Spleen (tissue), 13 donors: Measurements from ENCODE around the gene ADGRG4. TPM values are rescaled to one million over a fixed set of nuclear protein-coding genes. Genes with fewer than 3 reads are reported as not detected.
"Not testable (repeated sequence)": the region's sequence is repeated elsewhere in the genome, so short reads cannot be mapped to it uniquely, and the experiment has no call there.

ENCODE experiments used
- DNase-seq: peaks from one replicate; pipeline ENCODE4 v3.0.0-alpha.2; 2020
- H3K27ac ChIP-seq, 8 donors: fragments of 200-600 bp; sonication (generic) in 7 of 8; 1 replicate in 4 of 8; 2 replicates in 4 of 8; pipeline versions ENCODE4 v1.5.0 to v1.8.0; 2016 to 2021; ENCODE audit warnings: inconsistent platforms in 4 of 8, mild to moderate bottlenecking in 4 of 8, moderate library complexity in 1 of 8
- H3K27me3 ChIP-seq, 7 donors: fragments of 200-600 bp; sonication (generic) in 6 of 7; replicated peaks in 1 of 7; 1 replicate in 4 of 7; 2 replicates in 3 of 7; pipeline versions ENCODE4 v1.5.0 to v1.8.0; 2016 to 2021; ENCODE audit warnings: inconsistent platforms in 3 of 7, mild to moderate bottlenecking in 1 of 7
- H3K36me3 ChIP-seq, 6 donors: fragments of 200-600 bp; sonication (generic) in 5 of 6; 1 replicate in 4 of 6; 2 replicates in 2 of 6; pipeline versions ENCODE4 v1.5.0 to v1.8.0; 2016 to 2021; ENCODE audit warnings: inconsistent platforms in 2 of 6
- H3K4me1 ChIP-seq, 6 donors: fragments of 200-600 bp; sonication (generic) in 5 of 6; 1 replicate in 3 of 6; 2 replicates in 3 of 6; pipeline versions ENCODE4 v1.5.0 to v1.8.0; 2016 to 2021; ENCODE audit warnings: inconsistent platforms in 3 of 6
- H3K4me3 ChIP-seq, 8 donors: fragments of 200-600 bp; sonication (generic) in 7 of 8; 1 replicate in 4 of 8; 2 replicates in 4 of 8; pipeline versions ENCODE4 v1.5.0 to v1.8.0; 2016 to 2021; ENCODE audit warnings: inconsistent platforms in 4 of 8, mild to moderate bottlenecking in 4 of 8, moderate library complexity in 2 of 8
- H3K9me3 ChIP-seq, 8 donors: fragments of 200-600 bp; sonication (generic) in 7 of 8; 1 replicate in 4 of 8; 2 replicates in 4 of 8; pipeline versions ENCODE4 v1.5.0 to v1.8.0; 2016 to 2021; ENCODE audit warnings: inconsistent platforms in 4 of 8
- CTCF ChIP-seq, 11 experiments: fragments of 200-600 bp in 7 of 11; fragments of 450-650 bp in 4 of 11; sonication (generic) in 4 of 11; IDR thresholded peaks in 8 of 11; conservative IDR thresholded peaks in 3 of 11; 1 replicate in 7 of 11; 2 replicates in 4 of 11; pipeline versions ENCODE4 v1.4.0 to v1.8.0; 2016 to 2021; ENCODE audit warnings: antibody characterized with exemption in 11 of 11, inconsistent platforms in 4 of 11, mild to moderate bottlenecking in 1 of 11
- POLR2A ChIP-seq, 3 donors: fragments of 450-650 bp; IDR thresholded peaks; one replicate each; pipeline ENCODE4 v1.5.1; 2017; ENCODE audit warnings: antibody characterized with exemption in 3 of 3, mild to moderate bottlenecking in 1 of 3
- POLR2AphosphoS5 ChIP-seq, 3 donors: sonication (generic); formaldehyde crosslinking; IDR thresholded peaks; one replicate each; pipeline ENCODE4 v1.5.1; 2017; ENCODE audit warnings: antibody characterized with exemption in 3 of 3
- WGBS, 5 donors: extraction: QIAGEN DNeasy Blood & Tissue Kit in 3 of 5; methylation state at CpG; one replicate each; pipeline versions ENCODE4 v1.1.5 to v1.1.7; 2013 to 2018; 5-methylcytosine and 5-hydroxymethylcytosine counted together
- intact Hi-C: fragments of 100-400 bp; cut with DNase I; formaldehyde crosslinking; loops from one replicate; pipeline ENCODE4 v1.15.0; 2023; ENCODE audit warnings: low total_unique reads
- long read RNA-seq, 2 donors: transcript quantifications; one replicate each; lab custom pipeline, GENCODE V29; 2026
- polyA plus RNA-seq, 3 donors: library from polyadenylated mRNA; stranded (reverse); fragments of 200-250 nt; gene quantifications; one replicate each; pipeline ENCODE4 v1.2.1, GENCODE V29; 2013
- total RNA-seq, 7 donors: library from RNA; depleted of rRNA in 3 of 7; stranded (reverse); fragments of >200 nt in 3 of 7; fragmentation: NEBNext Ultra II Directional in 4 of 7; extraction: Animal tissue kit (Norgen Biotek cat#: 25700) in 4 of 7; gene quantifications; one replicate each; pipeline versions ENCODE4 v1.1.0 to v1.2.1, GENCODE V29; 2016 to 2021
- donor health status: healthy with polysubstance abuse.
- donor health status: DM: no; HTN: no; CAD: no; lungs with moderate emphysema.
- donor health status: DM: no; HTN: no; CAD: no.
- donor health status: Bipolar disorder and iron deficiency.
- donor health status: healthy.
- donor health status: DM: no; HTN: no; CAD: no.
- donor health status: DM: yes; HTN: yes; CAD: no.

ADGRG4 gene, protein sequence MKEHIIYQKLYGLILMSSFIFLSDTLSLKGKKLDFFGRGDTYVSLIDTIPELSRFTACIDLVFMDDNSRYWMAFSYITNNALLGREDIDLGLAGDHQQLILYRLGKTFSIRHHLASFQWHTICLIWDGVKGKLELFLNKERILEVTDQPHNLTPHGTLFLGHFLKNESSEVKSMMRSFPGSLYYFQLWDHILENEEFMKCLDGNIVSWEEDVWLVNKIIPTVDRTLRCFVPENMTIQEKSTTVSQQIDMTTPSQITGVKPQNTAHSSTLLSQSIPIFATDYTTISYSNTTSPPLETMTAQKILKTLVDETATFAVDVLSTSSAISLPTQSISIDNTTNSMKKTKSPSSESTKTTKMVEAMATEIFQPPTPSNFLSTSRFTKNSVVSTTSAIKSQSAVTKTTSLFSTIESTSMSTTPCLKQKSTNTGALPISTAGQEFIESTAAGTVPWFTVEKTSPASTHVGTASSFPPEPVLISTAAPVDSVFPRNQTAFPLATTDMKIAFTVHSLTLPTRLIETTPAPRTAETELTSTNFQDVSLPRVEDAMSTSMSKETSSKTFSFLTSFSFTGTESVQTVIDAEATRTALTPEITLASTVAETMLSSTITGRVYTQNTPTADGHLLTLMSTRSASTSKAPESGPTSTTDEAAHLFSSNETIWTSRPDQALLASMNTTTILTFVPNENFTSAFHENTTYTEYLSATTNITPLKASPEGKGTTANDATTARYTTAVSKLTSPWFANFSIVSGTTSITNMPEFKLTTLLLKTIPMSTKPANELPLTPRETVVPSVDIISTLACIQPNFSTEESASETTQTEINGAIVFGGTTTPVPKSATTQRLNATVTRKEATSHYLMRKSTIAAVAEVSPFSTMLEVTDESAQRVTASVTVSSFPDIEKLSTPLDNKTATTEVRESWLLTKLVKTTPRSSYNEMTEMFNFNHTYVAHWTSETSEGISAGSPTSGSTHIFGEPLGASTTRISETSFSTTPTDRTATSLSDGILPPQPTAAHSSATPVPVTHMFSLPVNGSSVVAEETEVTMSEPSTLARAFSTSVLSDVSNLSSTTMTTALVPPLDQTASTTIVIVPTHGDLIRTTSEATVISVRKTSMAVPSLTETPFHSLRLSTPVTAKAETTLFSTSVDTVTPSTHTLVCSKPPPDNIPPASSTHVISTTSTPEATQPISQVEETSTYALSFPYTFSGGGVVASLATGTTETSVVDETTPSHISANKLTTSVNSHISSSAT (N-terminal part only)
- under 1 TPM in 4 of 7 donors, not detected in 3; 0.03 to 0.09 (median 0.04) TPM for total RNA-seq
- under 1 TPM in 1 of 3 donors, not detected in 2; under 0.01 TPM for polyA plus RNA-seq
- long read RNA-seq, donor 1 = 0 reads
- long read RNA-seq, donor 2 = 0 reads

DNA sequence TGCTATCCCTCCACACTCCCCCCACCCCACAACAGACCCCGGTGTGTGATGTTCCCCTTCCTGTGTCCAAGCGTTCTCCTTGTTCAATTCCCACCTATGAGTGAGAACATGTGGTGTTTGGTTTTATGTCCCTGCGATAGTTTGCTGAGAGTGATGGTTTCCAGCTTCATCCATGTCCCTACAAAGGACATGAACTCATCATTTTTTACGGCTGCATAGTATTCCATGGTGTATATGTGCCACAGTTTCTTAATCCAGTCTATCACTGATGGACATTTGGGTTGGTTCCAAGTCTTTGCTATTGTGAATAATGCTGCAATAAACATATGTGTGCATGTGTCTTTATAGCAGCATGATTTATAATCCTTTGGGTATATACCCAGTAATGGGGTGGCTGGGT lies at the start of gene ADGRG4:
Gene ADGRG4 (plus strand): TSS at position 243 of the 400 bp plus-strand sequence. CDS start 7,815 bp downstream, outside the sequence.
- H3K4me1 ChIP-seq, H3K27ac ChIP-seq, intact Hi-C loops, DNase-seq, H3K4me3 ChIP-seq, H3K27me3 ChIP-seq, H3K9me3 ChIP-seq, H3K36me3 ChIP-seq: not testable (repeated sequence)
- WGBS, 5 donors = 90 to 96% (median 94%) methylated on average over 3 to 4 of the region's 4 CpGs

DNA sequence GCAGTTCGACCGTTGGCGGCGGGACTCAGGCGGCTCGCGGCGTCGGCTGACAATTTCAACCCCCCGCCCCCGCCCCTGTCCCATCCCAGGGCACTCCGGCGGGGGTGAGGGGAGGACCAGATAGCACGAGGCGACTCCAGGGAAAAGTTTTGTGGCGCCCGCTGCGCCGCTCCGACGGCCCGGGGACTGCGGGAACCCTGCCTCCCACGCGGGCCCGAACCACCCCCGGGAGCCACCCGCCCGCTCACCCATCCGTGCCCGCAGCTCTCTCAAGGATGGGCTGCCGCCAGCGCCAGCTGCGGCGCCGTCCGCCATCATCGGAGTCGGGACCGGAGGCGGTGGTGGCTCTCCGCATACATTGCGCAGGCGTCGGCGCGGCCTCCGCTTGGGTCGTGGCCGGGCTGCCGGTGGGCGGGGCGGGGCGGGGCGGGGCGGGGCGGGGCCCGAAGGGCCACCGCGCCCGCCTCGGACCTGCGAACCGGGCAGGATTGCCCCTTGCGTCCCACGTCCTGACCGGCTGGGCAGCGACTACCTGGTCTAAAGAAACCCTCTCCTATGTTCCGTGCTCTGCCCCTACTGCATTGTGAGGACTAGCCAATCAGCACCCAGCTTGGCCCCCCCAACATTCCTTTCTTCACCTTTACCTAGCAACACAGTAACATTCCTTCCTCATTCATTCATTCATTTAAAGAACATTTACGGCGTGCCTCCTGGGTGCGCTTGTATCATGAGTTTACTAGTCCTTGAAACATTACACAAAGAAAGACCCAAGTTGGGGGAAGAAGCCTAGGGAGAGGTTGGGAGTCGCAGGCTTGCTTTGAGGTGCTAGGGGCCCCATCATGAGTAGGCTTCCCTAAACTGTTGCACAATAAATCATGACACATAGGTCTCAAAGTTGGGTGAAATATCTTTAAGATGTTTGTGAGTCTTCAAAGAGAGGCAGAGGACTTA lies 49.4 kb upstream of the ADGRG4 start, which contains the start of gene MAP7D3:
Gene MAP7D3 (minus strand): TSS at position 360 of the 951 bp plus-strand sequence. CDS start 42 bp downstream, at position 318.
- TF ChIP-seq CTCF (IDR thresholded peaks at IDR 0.05 in 8 of 11, conservative IDR thresholded peaks at IDR 0.05 in 3 of 11) (no peak), POLR2A (IDR thresholded peaks at IDR 0.05) (no peak), POLR2AphosphoS5 (IDR thresholded peaks at IDR 0.05) (peak; percentile 65 to 86 (median 85))
- peaks cover 0 to 10% (median 0%) of the 10 kb centered on the region in 7 donors for H3K27me3 ChIP-seq
- intact Hi-C loops = no loop called here
- H3K27ac ChIP-seq = peak within 1 kb of the TSS in 7 of 8 donors; percentile 70 to 88 (median 80)
- peaks cover 0 to 15% (median 8%) of the 10 kb centered on the region in 6 donors for H3K4me1 ChIP-seq
- 1 to 32% (median 9%) methylated on average over 5 to 73 of the region's 73 CpGs for WGBS, 5 donors
- H3K36me3 ChIP-seq = no peaks in the 10 kb centered on the region
- H3K9me3 ChIP-seq = no peaks in the 10 kb centered on the region
- peak within 1 kb of the TSS; percentile 54 to 86 (median 64) for H3K4me3 ChIP-seq
- DNase-seq = peak; percentile 93

GRCh38 chrX:136255541-136255940 lies 45.2 kb upstream of the ADGRG4 start:
- no peak overlapping the region for H3K27ac ChIP-seq
- no peaks in the 10 kb centered on the region for H3K36me3 ChIP-seq
- H3K9me3 ChIP-seq = no peaks in the 10 kb centered on the region
- intact Hi-C loops = no loop called here
- WGBS, 5 donors = 53 to 73% (median 64%) methylated on average over 5 of the region's 5 CpGs
- H3K27me3 ChIP-seq = peaks cover 0 to 4% (median 0%) of the 10 kb centered on the region in 7 donors
- no peak overlapping the region for H3K4me3 ChIP-seq
- no peak for DNase-seq
- peaks cover 0 to 7% (median 2%) of the 10 kb centered on the region in 6 donors for H3K4me1 ChIP-seq
- TF ChIP-seq POLR2AphosphoS5 (IDR thresholded peaks at IDR 0.05) = no peak
- TF ChIP-seq CTCF (IDR thresholded peaks at IDR 0.05 in 8 of 11, conservative IDR thresholded peaks at IDR 0.05 in 3 of 11) = no peak
- TF ChIP-seq POLR2A (IDR thresholded peaks at IDR 0.05) = no peak
